Subcutaneous adipose tissue (tissue), 4 donors: ENCODE results near the gene TPPP2. TPM values are rescaled to one million over a fixed set of nuclear protein-coding genes. Genes with fewer than 3 reads are reported as not detected.

Experiments
- CTCF ChIP-seq: fragments of 450-650 bp; IDR thresholded peaks from one replicate; pipeline ENCODE4 v1.5.1; 2016; ENCODE audit warnings: low read depth, mild to moderate bottlenecking, control low read depth, antibody characterized with exemption, moderate library complexity
- total RNA-seq, 4 donors: library from RNA; depleted of rRNA; stranded (reverse); fragments of >200 nt; gene quantifications; one replicate each; pipeline ENCODE4 v1.1.0, GENCODE V29; 2016

The TPPP2 gene
- total RNA-seq, 4 donors from 2014 or later, result not detected

- no peak for TF ChIP-seq CTCF
These were observed 11.2 kb upstream of the TPPP2 start for GRCh38 chr14:21018781-21019180.

GRCh38 chr14:21019366-21019765, 10.7 kb upstream of the TPPP2 start:
- TF ChIP-seq CTCF, result no peak

- TF ChIP-seq CTCF, result no peak
These were observed 9.0 kb upstream of the TPPP2 start for GRCh38 chr14:21020977-21021545.

GRCh38 chr14:21022686-21023085, 7.3 kb upstream of the TPPP2 start:
- TF ChIP-seq CTCF, result no peak

GRCh38 chr14:21023174-21023573, 6.8 kb upstream of the TPPP2 start:
- TF ChIP-seq CTCF, result no peak

- no peak for TF ChIP-seq CTCF
These were observed 6.0 kb upstream of the TPPP2 start for GRCh38 chr14:21023817-21024584.

- no peak for TF ChIP-seq CTCF
These were observed 5.2 kb upstream of the TPPP2 start, which contains the start of gene NDRG2 for GRCh38 chr14:21024585-21025370. NDRG2 (minus strand) TSS chr14:21025061; CDS start chr14:21023315, 1,746 bp downstream.
